Endothelial cell of hepatic sinusoid (primary cell): ENCODE results near the gene SYNE3.

Experiments used
- in situ Hi-C: cut with HindIII; loops from 2 replicates; pipeline ENCODE4 v1.10.0; 2017; ENCODE audit warnings: low sequenced_read_pairs

SYNE3 gene

GRCh38 chr14:95541932-95542930 lies 25.8 kb upstream of the SYNE3 start:
- in situ Hi-C loops, result loop anchor here (5.0 to 25.0 kb wide), 2 partner anchors 285 to 405 kb away; no protein-coding TSS in a partner anchor

DNA sequence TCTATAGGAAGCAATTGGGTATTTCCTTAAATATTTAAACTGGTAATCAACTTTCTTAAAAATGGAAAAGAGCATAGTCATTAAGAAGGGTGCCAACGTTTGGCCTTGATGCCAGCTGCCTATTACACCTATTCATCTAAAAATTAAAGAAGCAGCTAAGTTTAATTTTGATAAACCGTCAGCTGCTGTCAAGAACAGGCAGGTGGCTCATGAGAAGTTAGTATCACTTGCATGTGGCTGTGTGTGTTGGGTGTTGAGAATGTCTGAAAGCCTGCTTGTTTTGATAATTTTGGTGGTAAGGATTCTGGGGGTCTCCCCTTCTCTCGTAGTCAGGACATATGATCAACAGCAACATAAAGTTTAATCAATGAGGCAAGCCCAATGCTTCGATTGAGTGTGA lies 24.9 kb upstream of the SYNE3 start:
- in situ Hi-C loops, result loop anchor here (5.0 to 25.0 kb wide), 2 partner anchors 284 to 404 kb away; no protein-coding TSS in a partner anchor

- in situ Hi-C loops, result loop anchor here (5.0 to 25.0 kb wide), 2 partner anchors 283 to 403 kb away; no protein-coding TSS in a partner anchor
Measured at GRCh38 chr14:95540236-95540855, 23.9 kb upstream of the SYNE3 start.

DNA sequence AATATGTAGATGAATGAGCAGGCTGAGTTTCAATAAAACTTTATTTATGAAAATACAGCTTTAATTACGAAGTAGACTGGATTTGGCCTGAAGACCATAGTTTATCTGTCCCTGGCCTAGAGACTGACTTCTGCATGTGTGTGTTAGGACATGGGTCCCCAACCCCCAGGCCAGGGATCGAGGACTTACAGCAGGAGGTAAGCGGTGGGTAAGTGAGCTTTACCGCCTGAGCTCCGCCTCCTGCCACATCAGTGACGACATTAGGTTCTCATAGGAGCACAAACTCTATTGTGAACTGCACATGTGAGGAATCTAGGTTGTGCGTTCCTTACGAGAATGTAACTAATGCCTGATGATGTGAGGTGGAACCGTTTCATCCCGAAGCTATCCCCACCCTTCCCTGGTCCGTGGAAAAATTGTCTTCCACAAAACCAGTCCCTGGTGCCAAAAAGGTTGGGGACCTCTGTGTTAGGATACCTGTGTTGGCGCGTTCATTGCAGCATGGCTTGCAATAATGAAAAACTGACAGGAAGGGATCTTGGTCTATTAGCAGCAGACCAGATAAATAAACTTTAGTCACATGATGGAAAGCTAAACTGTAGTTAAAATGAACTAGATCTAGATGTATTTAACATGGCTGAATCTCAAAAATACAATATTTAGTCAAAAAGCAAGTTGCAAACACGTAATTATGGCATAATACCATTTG lies 22.5 kb upstream of the SYNE3 start:
- in situ Hi-C loops, result loop anchor here (25.0 kb wide), 1 partner anchor 402 kb away; no protein-coding TSS in a partner anchor

DNA sequence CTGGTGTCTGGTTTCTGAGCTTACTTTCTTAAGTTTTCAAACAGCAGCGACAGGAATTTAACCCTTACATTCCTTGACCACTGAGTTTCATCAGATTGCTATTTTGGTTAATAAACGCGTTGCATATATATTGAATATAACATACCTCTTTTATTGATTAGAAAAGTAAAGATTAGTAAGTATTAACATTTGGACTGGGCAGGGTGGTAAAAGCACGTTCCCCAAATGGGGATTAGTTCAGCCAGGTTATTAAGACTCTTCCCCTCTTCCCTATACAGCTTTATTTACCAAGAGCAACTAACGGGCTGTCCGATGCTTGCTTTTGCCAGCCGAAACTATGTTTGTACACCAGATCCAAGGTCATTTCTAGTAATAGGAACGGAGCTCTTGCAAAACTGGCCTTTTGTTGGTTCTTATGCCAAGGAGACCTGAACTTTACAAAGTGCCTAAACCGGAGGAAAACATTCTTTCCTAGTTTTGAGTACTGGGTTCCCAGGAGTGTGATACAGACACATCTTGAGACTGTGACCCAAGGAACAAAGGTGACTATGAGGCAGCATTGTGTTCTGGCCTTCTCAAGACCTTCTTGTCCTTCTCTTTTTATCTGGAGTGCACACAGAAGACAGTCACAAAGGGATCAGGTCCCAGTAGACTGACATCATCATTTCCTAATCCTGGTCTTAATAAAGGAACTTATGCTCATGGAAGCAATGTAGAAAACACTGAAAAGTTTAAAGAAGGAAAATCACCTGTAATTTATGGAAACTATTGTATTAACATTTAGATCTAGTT lies 21.0 kb upstream of the SYNE3 start:
- in situ Hi-C loops, result loop anchor here (25.0 kb wide), 1 partner anchor 400 kb away; no protein-coding TSS in a partner anchor

GRCh38 chr14:95536671-95537070 lies 20.2 kb upstream of the SYNE3 start:
- in situ Hi-C loops, result loop anchor here (25.0 kb wide), 1 partner anchor 399 kb away; no protein-coding TSS in a partner anchor

DNA sequence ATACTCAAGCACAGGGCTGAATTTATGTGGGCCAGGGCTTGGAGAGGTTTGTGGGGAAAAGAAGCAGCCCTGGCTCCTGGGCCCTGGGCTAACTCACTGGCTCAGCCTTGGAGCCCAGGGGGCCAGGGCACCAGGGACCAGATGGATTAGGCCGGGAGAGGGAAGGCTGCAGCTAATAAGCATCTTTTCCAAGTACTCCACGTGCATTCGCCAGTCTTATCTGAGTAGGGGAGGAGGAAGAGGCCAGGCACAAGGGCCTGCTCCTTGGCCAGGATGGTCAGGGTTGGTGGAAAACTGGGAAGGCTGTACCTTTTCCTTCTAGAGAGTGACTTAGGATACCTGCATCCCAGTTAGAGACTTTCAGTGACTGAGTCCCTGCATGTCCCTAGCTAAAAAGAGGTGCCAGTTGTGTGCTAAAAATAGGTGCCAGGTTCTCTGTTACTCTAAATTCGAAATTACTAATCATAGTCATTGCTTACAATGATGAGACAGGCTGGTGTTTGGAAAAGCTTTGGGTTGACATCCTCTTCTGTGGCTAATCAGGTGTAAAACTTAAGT lies 19.7 kb upstream of the SYNE3 start:
- in situ Hi-C loops, result loop anchor here (25.0 kb wide), 1 partner anchor 399 kb away; no protein-coding TSS in a partner anchor

GRCh38 chr14:95535226-95536021 lies 19.0 kb upstream of the SYNE3 start:
- in situ Hi-C loops, result loop anchor here (25.0 kb wide), 1 partner anchor 398 kb away; no protein-coding TSS in a partner anchor

DNA sequence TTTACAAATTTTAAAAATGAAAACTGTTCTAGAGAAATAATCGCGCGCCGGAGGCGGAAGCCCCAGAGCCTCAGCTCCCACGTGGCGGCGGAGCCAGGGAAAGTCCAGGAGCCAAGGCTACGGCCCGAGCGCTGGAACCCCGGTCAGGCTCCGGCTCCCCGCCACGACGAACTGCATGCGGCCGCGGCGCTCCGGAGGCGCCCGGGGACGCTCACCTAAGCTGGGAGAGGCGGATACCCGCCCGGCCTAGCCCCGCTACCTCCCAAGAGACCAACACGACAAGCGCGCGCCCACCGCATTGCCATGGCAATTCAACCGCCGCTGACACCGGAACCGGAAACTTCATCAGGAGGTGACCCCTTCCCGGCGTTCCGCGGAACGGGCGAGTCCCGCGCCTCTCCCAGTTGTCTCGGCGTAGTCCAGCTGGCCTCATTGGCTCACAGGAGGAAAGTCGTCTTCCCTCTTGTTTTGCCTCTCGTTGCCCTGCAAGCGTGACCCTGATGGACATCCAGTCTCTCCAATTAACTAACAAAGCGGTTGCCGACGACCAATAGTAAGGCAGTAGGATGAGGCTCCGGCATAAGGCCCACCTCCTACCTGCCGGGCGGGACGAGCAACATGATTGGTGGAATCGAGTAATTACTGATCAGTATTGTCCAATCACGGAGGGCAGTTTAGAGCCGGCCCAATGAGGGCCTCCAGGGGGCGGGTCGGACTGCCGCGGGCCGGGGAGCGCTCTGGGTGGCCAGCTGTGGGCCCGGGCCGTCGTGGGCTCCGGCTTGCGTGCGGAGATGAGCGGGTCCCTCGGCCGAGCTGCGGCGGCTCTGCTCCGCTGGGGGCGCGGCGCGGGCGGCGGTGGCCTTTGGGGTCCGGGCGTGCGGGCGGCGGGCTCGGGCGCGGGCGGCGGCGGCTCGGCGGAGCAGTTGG lies 18.1 kb upstream of the SYNE3 start, which contains the start of gene GLRX5:
GLRX5 (plus strand) TSS at position 752 of the 927 bp plus-strand sequence; CDS start at position 792, 40 bp downstream.
- in situ Hi-C loops, result loop anchor here (25.0 kb wide), 1 partner anchor 397 kb away; no protein-coding TSS in a partner anchor

- in situ Hi-C loops, result loop anchor here (25.0 kb wide), 1 partner anchor 397 kb away; no protein-coding TSS in a partner anchor
Measured at GRCh38 chr14:95533822-95534221, 17.4 kb upstream of the SYNE3 start.

- in situ Hi-C loops, result loop anchor here (25.0 kb wide), 1 partner anchor 396 kb away; no protein-coding TSS in a partner anchor
Measured at GRCh38 chr14:95533391-95533821, 17.0 kb upstream of the SYNE3 start.

DNA sequence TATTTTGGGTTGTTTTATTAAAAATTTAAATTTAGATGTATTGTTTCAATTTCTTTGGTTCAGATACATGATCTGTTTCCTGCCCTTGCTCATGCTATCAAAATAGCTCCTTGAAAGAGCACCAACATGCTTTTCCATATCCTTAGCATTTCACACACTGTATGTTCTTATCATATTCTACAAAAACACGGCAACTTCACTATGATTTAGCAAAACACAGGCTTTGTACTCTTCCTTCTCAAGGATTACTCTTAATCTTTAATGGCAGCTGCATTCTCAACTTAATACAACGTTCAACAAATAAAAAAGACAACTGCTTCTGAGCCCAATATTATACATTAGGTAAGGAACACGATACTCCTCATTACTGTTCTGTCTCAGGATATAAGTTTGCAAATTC lies 15.5 kb upstream of the SYNE3 start:
- in situ Hi-C loops, result loop anchor here (25.0 kb wide), 1 partner anchor 395 kb away; no protein-coding TSS in a partner anchor

DNA sequence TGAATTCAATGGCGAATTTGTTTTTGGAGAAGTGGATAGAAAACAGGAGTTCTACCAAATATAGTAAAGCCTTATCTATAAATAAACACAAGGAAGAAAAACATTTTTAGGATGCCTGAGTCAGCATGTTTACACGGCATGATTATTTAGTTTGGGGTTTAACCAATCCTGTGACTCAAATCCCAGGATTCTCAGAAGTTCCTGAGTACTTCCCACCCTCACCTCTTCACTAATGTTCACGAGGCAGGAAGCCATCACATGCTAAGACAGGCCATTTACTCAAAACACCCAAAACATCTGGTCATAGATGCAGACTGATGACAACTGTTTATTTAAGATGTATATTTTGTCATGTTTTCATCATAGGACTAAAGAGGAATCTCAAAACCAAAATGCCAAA lies 15.0 kb upstream of the SYNE3 start:
- in situ Hi-C loops, result loop anchor here (25.0 kb wide), 1 partner anchor 394 kb away; no protein-coding TSS in a partner anchor

DNA sequence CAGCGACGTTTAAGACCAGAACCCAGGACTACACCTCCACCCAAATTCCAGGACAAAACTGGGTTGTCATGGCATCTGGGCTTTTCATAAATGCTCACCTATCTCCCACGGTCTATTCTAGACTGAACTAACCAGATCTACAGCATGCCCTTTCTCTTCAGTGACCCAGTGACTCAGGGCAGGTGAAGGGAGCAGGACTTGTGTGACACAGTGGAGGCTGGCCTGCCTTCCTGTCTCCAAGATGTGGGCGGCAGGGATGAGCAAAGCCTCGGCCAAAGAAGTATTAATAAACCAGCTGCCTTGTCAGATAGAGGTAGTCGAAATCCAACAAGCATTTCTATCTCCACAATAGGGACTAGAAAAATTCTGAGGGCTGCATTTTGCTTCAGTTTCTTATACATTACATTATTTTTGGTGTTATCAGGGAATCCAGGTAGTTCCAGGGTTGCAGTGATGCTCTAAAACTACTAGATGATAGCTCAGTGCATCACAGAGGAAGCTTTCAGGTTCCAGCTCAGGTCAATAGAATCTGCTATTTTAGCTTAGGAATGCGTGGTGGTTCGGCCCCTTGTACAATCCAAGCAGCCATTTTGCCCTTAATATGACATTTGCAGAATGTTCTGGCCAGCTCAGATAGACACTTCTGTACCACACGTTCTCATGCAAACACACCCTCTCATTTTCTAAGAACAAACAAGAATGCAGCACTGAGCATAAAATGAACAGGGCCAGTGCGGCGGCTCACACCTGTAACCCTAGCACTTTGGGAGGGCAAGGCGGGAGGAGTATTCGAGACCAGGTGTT lies 14.2 kb upstream of the SYNE3 start:
- in situ Hi-C loops, result loop anchor here (25.0 kb wide), 1 partner anchor 393 kb away; no protein-coding TSS in a partner anchor

GRCh38 chr14:95529216-95529615 lies 12.8 kb upstream of the SYNE3 start:
- in situ Hi-C loops, result loop anchor here (10.0 to 25.0 kb wide), 2 partner anchors 54 to 392 kb away; no protein-coding TSS in a partner anchor

- in situ Hi-C loops, result loop anchor here (10.0 to 25.0 kb wide), 2 partner anchors 53 to 390 kb away; no protein-coding TSS in a partner anchor
Measured at GRCh38 chr14:95527387-95528002, 11.0 kb upstream of the SYNE3 start.
